ENCODE measurements around the gene INTS14.

GRCh38 chr15:65535192-65535591 is 75.7 kb downstream of the INTS14 start:
- no peak for TF ChIP-seq CTCF (IDR thresholded peaks at IDR 0.05 in 8 of 11, conservative IDR thresholded peaks at IDR 0.05 in 3 of 11)
- TF ChIP-seq POLR2A (IDR thresholded peaks at IDR 0.05): no peak
- TF ChIP-seq POLR2AphosphoS5 (IDR thresholded peaks at IDR 0.05): no peak

Data from spleen (tissue), 7 donors.